HL-60 (cell line): ENCODE measurements around the gene IL1RAPL2.

Experiments
- CTCF ChIP-seq: IDR thresholded peaks from one replicate; pipeline ENCODE4 v1.5.1; 2011; ENCODE audit warnings: low read length, control low read depth, inconsistent platforms; ENCODE audit not compliant: insufficient read depth
- GABPA ChIP-seq: IDR thresholded peaks from 2 replicates; pipeline ENCODE4 v1.6.1; 2012; ENCODE audit warnings: low read depth
- POLR2AphosphoS5 ChIP-seq: IDR thresholded peaks from 2 replicates; pipeline ENCODE4 v1.6.1; 2012; ENCODE audit warnings: low read depth

- TF ChIP-seq CTCF (no peak), GABPA (no peak), POLR2AphosphoS5 (no peak)
Observed at GRCh38 chrX:105502336-105502735, 936.3 kb downstream of the IL1RAPL2 start.
